C4-2B (cell line): Measurements from ENCODE around the gene ADGRD1.

Experiments
- CTCF ChIP-seq: fragments of 450-650 bp; conservative IDR thresholded peaks from 2 replicates; pipeline ENCODE4 v1.5.1; 2017; ENCODE audit warnings: mild to moderate bottlenecking
- ZFX ChIP-seq: fragments of 450-650 bp; IDR thresholded peaks from 2 replicates; pipeline ENCODE4 v1.6.1; 2017

- no peak for TF ChIP-seq CTCF
- TF ChIP-seq ZFX = no peak
Observed at GRCh38 chr12:131082290-131083194, 128.8 kb downstream of the ADGRD1 start.
